ENCODE measurements around the gene METTL15.
"Not testable (repeated sequence)": the region's sequence is repeated elsewhere in the genome, so short reads cannot be mapped to it uniquely, and the experiment has no call there.

The METTL15 gene

DNA sequence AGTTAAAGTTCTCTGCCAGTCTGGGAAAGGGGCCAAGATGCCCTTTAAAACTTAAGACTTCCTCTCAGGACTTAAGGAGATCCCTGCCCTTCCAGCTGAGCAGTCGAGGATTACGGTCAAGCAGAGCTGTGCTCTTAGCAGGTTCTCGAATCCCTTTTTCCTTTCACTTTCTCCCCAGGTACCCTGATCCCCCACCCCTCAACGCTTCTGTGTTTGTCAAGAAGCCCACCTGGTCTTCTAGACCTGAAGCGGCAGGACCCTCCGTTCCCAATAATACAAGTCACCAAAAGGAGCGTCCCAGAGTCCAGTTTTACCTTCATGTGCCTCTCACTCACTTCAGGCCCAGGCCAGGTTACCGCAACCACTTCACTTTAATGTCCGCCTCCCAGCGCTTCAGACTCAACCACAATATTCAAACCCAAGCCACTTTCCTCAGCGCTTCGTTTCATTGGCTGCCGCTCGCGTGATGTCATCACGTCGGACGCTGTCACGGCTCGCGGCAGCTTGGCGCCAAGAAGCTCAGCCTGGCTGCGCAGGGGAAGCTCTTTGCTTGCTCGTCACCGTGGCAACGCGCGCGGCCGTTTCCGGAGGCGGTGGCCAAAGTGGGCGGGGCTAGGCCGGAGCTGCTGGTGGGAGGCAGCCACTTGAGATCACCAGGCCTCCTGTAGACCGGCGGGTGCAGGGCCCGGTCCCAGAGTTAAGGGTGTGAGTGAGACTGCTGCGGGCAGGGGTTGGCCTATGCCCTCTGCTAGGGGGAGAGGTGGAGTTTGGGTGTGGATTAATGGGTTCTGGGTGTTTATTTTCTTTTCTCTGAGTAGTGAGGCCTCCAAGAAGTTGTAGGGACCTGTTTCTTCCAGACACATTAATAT, at the start of gene METTL15, which contains the start of gene KIF18A:
Gene METTL15, plus strand, starts transcription at position 639 of the 869 bp plus-strand sequence. CDS start 4,947 bp downstream, outside the sequence.
Gene KIF18A, minus strand, starts transcription at position 407 of the 869 bp plus-strand sequence. CDS start 10,209 bp downstream, outside the sequence.
- peak; percentile 87 for DNase-seq (ENCODE audit: low read depth, low spot score)

DNA sequence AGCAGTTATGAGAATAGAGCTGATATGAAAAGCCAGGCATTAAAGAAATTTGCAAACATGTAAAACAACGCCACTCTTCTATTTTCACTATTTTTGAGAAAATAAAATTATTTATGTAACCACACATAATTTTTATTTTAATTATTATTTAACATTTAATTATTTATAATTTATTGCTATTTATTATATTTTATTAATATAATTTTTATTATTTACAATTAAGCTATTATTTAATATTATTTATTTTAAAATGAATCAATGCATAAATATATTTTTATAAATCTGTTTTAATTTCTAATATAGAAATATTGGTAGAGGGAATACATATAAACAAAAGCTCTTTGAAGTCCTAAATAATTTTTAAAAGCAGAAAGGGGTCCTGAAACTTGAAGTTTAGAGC, 36.9 kb upstream of the METTL15 start:
- no peak for DNase-seq (ENCODE audit: low read depth, low spot score)

- DNase-seq (ENCODE audit: low read depth, low spot score) = no peak
Observed at GRCh38 chr11:28072321-28072720, 35.9 kb upstream of the METTL15 start.

GRCh38 chr11:28077521-28077920, 30.7 kb upstream of the METTL15 start:
- no peak for DNase-seq (ENCODE audit: low read depth, low spot score)

DNA sequence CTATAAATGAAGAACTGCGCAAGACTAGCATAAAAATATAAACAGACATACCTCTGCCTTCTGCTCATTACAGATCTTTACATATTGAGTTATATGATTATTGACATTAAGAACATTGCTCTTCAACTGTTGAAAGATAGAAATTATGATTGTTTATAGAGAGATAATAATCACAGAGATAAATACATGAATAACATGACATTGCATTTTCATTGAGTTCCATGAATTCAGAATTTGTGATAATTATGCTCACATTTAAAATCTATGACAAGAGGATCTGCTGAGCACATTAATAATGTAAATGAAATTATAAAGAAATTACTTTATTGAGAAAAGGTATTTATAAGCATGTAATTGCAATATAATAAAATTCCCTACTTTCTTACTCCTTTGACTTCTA, 25.1 kb upstream of the METTL15 start:
- no peak for DNase-seq (ENCODE audit: low read depth, low spot score)

DNA sequence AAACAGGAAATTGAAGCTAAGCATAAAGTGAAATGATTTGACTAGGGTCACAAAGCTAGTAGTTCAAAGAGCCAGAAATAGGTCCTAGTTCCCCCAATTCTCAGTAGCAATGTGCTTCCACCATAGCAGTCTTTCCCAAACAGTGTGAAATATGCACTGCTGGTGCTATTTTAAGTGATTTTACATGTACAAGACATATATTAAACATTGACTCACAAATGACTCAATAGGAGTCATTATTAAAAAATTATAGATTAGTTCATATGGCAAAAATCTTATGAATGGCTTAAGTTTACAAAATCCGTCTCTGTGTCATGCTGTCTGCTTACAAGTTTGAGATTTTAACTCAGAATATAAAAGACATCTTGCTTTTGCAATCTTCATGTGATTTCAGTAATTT, 21.6 kb upstream of the METTL15 start:
- no peak for DNase-seq (ENCODE audit: low read depth, low spot score)

DNA sequence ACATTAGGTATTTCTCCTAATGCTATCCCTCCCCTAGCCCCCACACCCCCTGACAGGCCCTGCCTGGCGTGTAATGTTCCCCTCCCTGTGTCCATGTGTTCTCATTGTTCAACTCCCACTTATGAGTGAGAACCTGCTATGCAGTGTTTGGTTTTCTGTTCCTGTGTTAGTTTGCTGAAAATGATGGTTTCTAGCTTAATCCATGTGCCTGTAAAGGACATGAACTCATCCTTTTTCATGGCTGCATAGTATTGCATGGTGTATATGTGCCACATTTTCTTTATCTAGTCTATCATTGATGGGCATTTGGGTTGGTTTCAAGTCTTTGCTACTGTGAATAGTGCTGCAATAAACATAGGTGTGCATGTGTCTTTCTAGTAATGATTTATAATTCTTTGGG, 21.0 kb upstream of the METTL15 start:
- not testable (repeated sequence) for DNase-seq (ENCODE audit: low read depth, low spot score)

DNA sequence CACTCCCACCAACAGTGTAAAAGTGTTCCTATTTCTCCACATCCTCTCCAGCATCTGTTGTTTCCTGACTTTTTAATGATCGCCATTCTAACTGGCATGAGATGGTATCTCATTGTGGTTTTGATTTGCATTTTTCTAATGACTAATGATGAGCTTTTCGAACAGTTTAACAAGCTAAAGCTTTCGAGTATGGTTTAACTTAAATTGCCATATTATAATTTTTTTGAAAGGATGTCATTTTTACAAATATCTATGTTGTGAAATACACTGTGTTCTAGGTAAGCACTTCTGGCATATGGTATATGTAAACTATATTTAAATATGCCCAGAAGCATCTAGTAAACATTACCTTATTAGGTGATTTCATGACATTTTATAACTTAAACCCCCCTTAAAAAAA, 20.5 kb upstream of the METTL15 start:
- DNase-seq (ENCODE audit: low read depth, low spot score) = not testable (repeated sequence)

DNA sequence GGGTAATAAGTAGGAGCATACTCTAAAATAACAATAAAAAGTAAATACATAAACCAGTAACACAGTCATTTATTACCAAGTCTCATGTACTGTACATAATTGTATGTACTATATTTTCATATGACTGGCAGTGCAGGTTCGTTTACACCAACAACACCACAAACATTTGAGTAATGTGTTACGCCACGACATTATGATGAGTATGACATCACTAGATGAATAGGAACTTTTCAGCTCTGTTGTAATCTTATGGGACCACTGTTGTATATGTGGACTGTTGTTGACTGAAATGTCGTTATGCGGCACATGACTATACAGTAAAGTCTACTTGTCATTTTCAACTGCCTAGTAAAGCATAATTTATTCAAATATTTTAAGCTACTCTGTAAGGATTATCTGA, 18.8 kb upstream of the METTL15 start:
- DNase-seq (ENCODE audit: low read depth, low spot score) = no peak

GRCh38 chr11:28090052-28090749, 18.0 kb upstream of the METTL15 start:
- no peak for DNase-seq (ENCODE audit: low read depth, low spot score)

GRCh38 chr11:28092786-28093185, 15.4 kb upstream of the METTL15 start:
- DNase-seq (ENCODE audit: low read depth, low spot score) = no peak

- DNase-seq (ENCODE audit: low read depth, low spot score) = no peak
Observed at GRCh38 chr11:28098257-28098656, 9.9 kb upstream of the METTL15 start.

GRCh38 chr11:28099715-28100114, 8.5 kb upstream of the METTL15 start:
- DNase-seq (ENCODE audit: low read depth, low spot score) = no peak

DNA sequence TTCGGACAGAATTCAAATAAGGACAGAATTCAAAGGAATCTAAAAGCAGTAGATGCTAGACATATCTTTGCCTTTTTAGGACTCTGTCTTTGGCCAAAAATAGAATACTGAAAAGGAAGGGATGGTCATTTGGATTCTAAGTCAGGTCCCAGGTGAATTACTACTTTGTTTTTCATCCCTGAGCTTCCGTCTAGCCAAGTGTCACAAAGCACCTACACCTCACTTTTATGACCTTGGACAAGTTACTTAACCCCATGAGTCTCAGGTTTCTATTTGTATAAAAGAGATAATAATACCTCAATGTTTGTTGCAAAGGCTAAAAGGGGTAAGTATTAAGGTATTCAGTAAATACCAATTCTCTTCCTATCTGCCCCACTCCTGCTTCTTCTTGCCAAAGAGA, 7.5 kb upstream of the METTL15 start:
- DNase-seq (ENCODE audit: low read depth, low spot score) = no peak

- not testable (repeated sequence) for DNase-seq (ENCODE audit: low read depth, low spot score)
Observed at GRCh38 chr11:28102300-28102699, 5.9 kb upstream of the METTL15 start.

DNA sequence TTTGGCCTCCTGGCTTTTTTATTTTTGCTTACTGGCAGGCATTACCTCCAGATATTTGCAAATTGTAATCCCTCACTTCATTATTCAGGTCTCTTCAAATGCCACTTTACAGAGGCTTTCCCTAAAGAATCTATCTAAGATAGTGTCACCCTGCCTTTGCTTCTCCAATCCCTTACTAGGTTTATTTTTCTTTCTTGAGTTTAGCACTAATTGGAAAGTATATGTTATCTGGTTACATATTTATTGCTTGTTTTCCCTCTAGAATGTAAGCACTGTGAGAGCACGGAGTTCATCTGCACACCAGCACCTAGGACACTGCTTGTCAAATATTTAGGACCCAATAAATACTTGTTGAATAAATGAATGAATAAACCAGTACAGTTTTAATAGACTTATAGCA, 3.8 kb upstream of the METTL15 start:
- DNase-seq (ENCODE audit: low read depth, low spot score) = no peak

GRCh38 chr11:28104984-28105383, 3.2 kb upstream of the METTL15 start:
- no peak for DNase-seq (ENCODE audit: low read depth, low spot score)

GRCh38 chr11:28105869-28106268, 2.3 kb upstream of the METTL15 start:
- DNase-seq (ENCODE audit: low read depth, low spot score) = no peak

- DNase-seq (ENCODE audit: low read depth, low spot score) = no peak
Observed at GRCh38 chr11:28106353-28107043, 1.7 kb upstream of the METTL15 start.

DNA sequence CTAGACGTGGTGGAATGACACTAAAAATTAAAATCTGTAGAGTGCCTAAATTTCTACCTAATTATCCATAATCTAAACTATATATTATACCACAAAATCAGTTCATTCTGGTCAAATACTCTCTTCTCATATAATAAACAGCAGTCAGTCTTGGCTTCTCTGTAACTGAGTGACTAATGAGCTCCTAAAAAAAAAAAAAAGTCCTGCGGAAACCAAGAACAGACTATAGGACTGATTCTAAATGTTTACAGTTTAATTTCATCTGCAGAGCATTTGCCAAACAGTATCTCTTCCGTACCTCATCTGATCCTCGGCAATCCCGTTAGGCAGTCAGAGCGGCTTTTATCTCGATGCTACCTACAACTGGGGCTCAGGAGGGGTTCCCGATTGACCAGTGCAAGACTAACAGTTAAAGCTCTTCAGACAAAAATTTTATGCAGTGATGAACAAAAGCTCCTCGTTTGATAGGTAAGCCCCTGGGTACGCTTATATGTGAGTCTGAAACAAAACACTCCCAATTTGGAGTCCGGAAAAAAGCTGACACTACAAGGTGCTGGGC, 918 bp upstream of the METTL15 start:
- DNase-seq (ENCODE audit: low read depth, low spot score) = no peak

DNA sequence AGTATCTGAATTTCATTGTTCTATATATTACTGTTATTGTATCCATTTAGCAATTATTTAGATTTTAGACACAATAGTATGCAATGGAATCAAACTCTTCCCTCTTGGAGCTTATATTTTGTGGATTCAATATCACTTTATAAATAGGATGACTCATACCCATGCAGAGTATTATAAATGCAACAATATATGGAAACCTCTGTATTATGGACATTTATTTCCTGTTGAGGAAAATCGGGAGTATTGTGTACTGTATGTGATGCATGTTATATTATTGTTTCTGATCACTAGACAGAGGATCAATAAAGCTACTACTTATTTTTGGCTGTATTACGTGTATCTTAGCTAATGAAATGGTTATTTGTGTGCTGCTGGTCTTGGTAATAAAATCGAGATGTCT, 770 bp downstream of the METTL15 start:
- no peak for DNase-seq (ENCODE audit: low read depth, low spot score)
